ENCODE results near the gene IFITM10.

DNA sequence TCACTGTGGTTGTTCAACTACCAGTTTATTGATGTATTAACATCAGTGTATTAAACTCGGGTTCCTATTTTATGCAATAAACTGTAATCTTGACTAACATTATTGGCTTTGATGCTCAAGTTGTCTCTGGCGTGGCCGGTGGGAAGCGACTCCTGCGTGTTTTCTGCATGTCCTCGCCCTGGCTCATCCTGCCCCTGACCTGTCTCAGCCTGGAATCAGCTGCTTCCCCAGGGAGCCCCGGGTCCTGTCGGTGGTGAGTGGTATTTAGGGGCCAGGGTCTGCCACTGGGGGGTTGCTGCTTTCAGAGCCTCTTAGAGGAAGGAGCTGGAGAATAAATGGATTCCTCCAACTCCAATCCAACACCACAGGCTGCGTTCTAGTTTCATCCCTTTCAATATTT, 22.5 kb downstream of the IFITM10 start:
- TF ChIP-seq EZH2phosphoT487 (conservative IDR thresholded peaks at IDR 0.05; ENCODE audit: low read length) = 0 out of 2 replicates have a peak, but pooled peaks have one; percentile 80
- TF ChIP-seq, protein P1, sequence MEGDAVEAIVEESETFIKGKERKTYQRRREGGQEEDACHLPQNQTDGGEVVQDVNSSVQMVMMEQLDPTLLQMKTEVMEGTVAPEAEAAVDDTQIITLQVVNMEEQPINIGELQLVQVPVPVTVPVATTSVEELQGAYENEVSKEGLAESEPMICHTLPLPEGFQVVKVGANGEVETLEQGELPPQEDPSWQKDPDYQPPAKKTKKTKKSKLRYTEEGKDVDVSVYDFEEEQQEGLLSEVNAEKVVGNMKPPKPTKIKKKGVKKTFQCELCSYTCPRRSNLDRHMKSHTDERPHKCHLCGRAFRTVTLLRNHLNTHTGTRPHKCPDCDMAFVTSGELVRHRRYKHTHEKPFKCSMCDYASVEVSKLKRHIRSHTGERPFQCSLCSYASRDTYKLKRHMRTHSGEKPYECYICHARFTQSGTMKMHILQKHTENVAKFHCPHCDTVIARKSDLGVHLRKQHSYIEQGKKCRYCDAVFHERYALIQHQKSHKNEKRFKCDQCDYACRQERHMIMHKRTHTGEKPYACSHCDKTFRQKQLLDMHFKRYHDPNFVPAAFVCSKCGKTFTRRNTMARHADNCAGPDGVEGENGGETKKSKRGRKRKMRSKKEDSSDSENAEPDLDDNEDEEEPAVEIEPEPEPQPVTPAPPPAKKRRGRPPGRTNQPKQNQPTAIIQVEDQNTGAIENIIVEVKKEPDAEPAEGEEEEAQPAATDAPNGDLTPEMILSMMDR (IDR thresholded peaks at IDR 0.05; ENCODE audit: insufficient read depth, low read length, poor library complexity, severe bottlenecking) = no peak
